ENCODE results near the gene BZW2. TPM values are rescaled to one million over a fixed set of nuclear protein-coding genes. Genes with fewer than 3 reads are reported as not detected.

The BZW2 gene
- polyA plus RNA-seq, 1 donor (not counting 4 experiments of a cell fraction or from before 2014, with no cell fraction given) = 65.7 TPM

- Histone ChIP-seq H3K27ac (ENCODE audit: control insufficient read depth, insufficient read depth, low read length) (peak overlapping the region; percentile 94), H3K4me1 (ENCODE audit: control insufficient read depth, extremely low read depth, insufficient read depth, low read length) (peaks cover 54% of the 10 kb centered on the region)
- DNase-seq (ENCODE audit: low read depth, low spot score) = no peak
These were observed 1.5 kb downstream of the BZW2 start for GRCh38 chr7:16647435-16647960.

GRCh38 chr7:16648551-16648950 lies 2.6 kb downstream of the BZW2 start:
- peak overlapping the region; percentile 17 for H3K27ac ChIP-seq (ENCODE audit: control insufficient read depth, insufficient read depth, low read length)
- no peak overlapping the region for H3K9ac ChIP-seq (ENCODE audit: control insufficient read depth, extremely low read depth, insufficient read depth, low read length)
- H3K9me3 ChIP-seq (ENCODE audit: control insufficient read depth, low read depth, low read length) = no peaks in the 10 kb centered on the region
- FAIRE-seq = no peak
- no peaks in the 10 kb centered on the region for H3K27me3 ChIP-seq (ENCODE audit: control insufficient read depth, extremely low read depth, insufficient read depth, low read length)
- H4K20me1 ChIP-seq (ENCODE audit: control insufficient read depth, extremely low read depth, insufficient read depth, low read length) = peaks cover 6% of the 10 kb centered on the region
- DNase-seq (ENCODE audit: low read depth, low spot score) = no peak
- H3K4me3 ChIP-seq (ENCODE audit: control insufficient read depth in 2 of 3, extremely low read depth in 1 of 3, insufficient read depth in 2 of 3, low read depth in 1 of 3, low read length in 3 of 3) = peak overlapping the region in 2 of 3 experiments; percentile 32 to 49
- H3K79me2 ChIP-seq (ENCODE audit: control insufficient read depth, insufficient read depth, low read length) = peaks cover 82% of the 10 kb centered on the region
- TF ChIP-seq CTCF (optimal IDR thresholded peaks at IDR 0.05 in 1 of 3, IDR thresholded peaks at IDR 0.05 in 1 of 3, conservative IDR thresholded peaks at IDR 0.05 in 1 of 3; ENCODE audit: extremely low read depth in 1 of 3, insufficient read depth in 2 of 3, low read length in 3 of 3) (no peak), EZH2 (IDR thresholded peaks at IDR 0.05; ENCODE audit: low read length) (no peak)
- H3K4me2 ChIP-seq (ENCODE audit: control insufficient read depth, extremely low read depth, insufficient read depth, low read depth, low read length) = peak overlapping the region; percentile 87
- no peaks in the 10 kb centered on the region for H3K36me3 ChIP-seq (ENCODE audit: control insufficient read depth in 2 of 2, extremely low read depth in 1 of 2, insufficient read depth in 2 of 2, low read length in 2 of 2)
- H2AFZ ChIP-seq (ENCODE audit: control insufficient read depth, low read length) = no peak overlapping the region
- no peaks in the 10 kb centered on the region for H3K9me1 ChIP-seq (ENCODE audit: control insufficient read depth, extremely low read depth, insufficient read depth, low read length)
- H3K4me1 ChIP-seq (ENCODE audit: control insufficient read depth, extremely low read depth, insufficient read depth, low read length) = peaks cover 64% of the 10 kb centered on the region
- dilution Hi-C loops (cut with MboI; ENCODE audit: extremely low pct_ligation_motif_present, low sequenced_read_pairs) = no loop called here

More at GRCh38 chr7:16647435-16647960, 1.5 kb downstream of the BZW2 start:
- Histone ChIP-seq H3K36me3 (ENCODE audit: control insufficient read depth in 2 of 2, extremely low read depth in 1 of 2, insufficient read depth in 2 of 2, low read length in 2 of 2) (no peaks in the 10 kb centered on the region), H3K9me3 (ENCODE audit: control insufficient read depth, low read depth, low read length) (no peaks in the 10 kb centered on the region), H3K9me1 (ENCODE audit: control insufficient read depth, extremely low read depth, insufficient read depth, low read length) (no peaks in the 10 kb centered on the region), H3K9ac (ENCODE audit: control insufficient read depth, extremely low read depth, insufficient read depth, low read length) (peak overlapping the region; percentile 91), H4K20me1 (ENCODE audit: control insufficient read depth, extremely low read depth, insufficient read depth, low read length) (peaks cover 6% of the 10 kb centered on the region), H3K27me3 (ENCODE audit: control insufficient read depth, extremely low read depth, insufficient read depth, low read length) (no peaks in the 10 kb centered on the region), H3K79me2 (ENCODE audit: control insufficient read depth, insufficient read depth, low read length) (peaks cover 76% of the 10 kb centered on the region), H3K4me2 (ENCODE audit: control insufficient read depth, extremely low read depth, insufficient read depth, low read depth, low read length) (peak overlapping the region; percentile 87), H3K4me3 (ENCODE audit: control insufficient read depth in 2 of 3, extremely low read depth in 1 of 3, insufficient read depth in 2 of 3, low read depth in 1 of 3, low read length in 3 of 3) (peak overlapping the region; percentile 96 to 99 (median 98)), H2AFZ (ENCODE audit: control insufficient read depth, low read length) (no peak overlapping the region)
- no peak for TF ChIP-seq EZH2 (IDR thresholded peaks at IDR 0.05; ENCODE audit: low read length)
- no peak for TF ChIP-seq CTCF (optimal IDR thresholded peaks at IDR 0.05 in 1 of 3, IDR thresholded peaks at IDR 0.05 in 1 of 3, conservative IDR thresholded peaks at IDR 0.05 in 1 of 3; ENCODE audit: extremely low read depth in 1 of 3, insufficient read depth in 2 of 3, low read length in 3 of 3)
- dilution Hi-C loops (cut with MboI; ENCODE audit: extremely low pct_ligation_motif_present, low sequenced_read_pairs) = no loop called here
- no peak for FAIRE-seq
